GM12865 (cell line): ENCODE data around the gene PROSER2.

Experiments
- DNase-seq: peaks from one replicate; pipeline ENCODE4 v3.0.0; 2010; ENCODE audit warnings: low read depth
- H3K4me3 ChIP-seq: 2 replicates; pipeline ENCODE4 v1.5.1; 2011; ENCODE audit warnings: mild to moderate bottlenecking, low read depth, low read length, control low read depth
- CTCF ChIP-seq: IDR thresholded peaks from 2 replicates; pipeline ENCODE4 v1.5.1; 2011; ENCODE audit warnings: low read length, control low read depth, low read depth, inconsistent platforms; ENCODE audit not compliant: insufficient read depth; ENCODE audit errors: missing control alignments

Gene PROSER2

GRCh38 chr10:11896549-11897200, 73.5 kb downstream of the PROSER2 start:
- no peak overlapping the region for H3K4me3 ChIP-seq
- DNase-seq: no peak
- TF ChIP-seq CTCF: no peak

- H3K4me3 ChIP-seq: no peak overlapping the region
- no peak for DNase-seq
- no peak for TF ChIP-seq CTCF
Observed at GRCh38 chr10:11898033-11898371, 74.8 kb downstream of the PROSER2 start.

- DNase-seq: no peak
- TF ChIP-seq CTCF: no peak
- no peak overlapping the region for H3K4me3 ChIP-seq
Observed at GRCh38 chr10:11898372-11899066, 75.4 kb downstream of the PROSER2 start.

GRCh38 chr10:11899067-11899876, 76.1 kb downstream of the PROSER2 start:
- DNase-seq: no peak
- TF ChIP-seq CTCF: no peak
- H3K4me3 ChIP-seq: no peak overlapping the region

- TF ChIP-seq CTCF: no peak
- no peak overlapping the region for H3K4me3 ChIP-seq
- DNase-seq: no peak
Observed at GRCh38 chr10:11901036-11901301, 77.8 kb downstream of the PROSER2 start.

- no peak for TF ChIP-seq CTCF
- no peak for DNase-seq
- no peak overlapping the region for H3K4me3 ChIP-seq
Observed at GRCh38 chr10:11901454-11901832, 78.3 kb downstream of the PROSER2 start.
